ENCODE results near the gene TSPYL4. TPM values are rescaled to one million over a fixed set of nuclear protein-coding genes. Genes with fewer than 3 reads are reported as not detected.

Gene TSPYL4
- 3.9 and 4.1 TPM in 2 replicates for total RNA-seq

GRCh38 chr6:116253505-116254296 lies at the start of gene TSPYL4:
Gene TSPYL4 (minus strand): TSS chr6:116254075. CDS start chr6:116254008, 67 bp downstream.

DNA sequence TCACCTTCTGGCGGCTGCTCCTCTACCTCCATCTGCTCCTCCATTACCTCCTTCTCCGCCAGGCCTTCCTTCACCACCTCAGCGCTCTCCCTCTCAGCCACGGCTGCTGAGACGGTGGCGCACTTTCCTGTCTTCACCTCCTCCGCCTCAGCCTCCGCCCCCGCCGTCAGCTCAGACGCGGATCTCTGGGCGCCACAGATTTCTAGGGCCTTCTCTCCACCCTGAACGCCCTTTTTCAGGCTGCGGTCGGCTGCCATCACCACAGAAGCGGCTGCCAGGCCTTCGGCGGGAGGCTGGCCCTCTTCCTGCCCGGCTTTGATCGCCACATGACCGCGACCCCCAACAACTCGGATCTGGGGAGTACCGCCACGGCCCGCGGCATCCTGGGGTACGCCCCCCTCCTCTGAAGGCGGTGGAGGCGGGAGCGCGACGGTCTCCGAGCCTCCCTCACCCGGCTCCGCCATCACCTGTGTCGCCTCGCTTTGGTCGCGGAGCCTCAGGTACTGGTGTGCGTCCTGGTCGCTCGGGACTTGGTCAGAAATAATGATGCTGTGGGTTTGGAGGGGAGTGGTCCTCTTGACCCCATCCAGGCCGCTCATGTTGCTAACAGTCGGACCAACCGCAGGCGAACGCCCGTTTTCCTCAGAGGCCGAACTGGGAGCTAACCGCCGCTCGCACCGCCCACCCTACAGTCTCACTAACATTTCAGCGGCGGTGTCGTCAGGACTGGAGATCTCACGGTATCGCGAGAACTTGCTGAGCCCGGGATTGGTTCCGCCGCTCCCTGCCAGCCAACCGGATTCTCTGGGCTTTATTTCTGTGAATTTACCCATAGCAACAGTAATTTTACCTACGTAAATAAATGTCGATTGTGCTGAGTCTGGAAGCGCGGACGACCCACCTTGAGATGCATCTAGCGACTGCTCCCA lies 25.6 kb upstream of the TSPYL4 start, which contains the start of gene TSPYL1:
TSS of gene TSPYL1 (minus strand) at position 699 of the 929 bp plus-strand sequence. CDS start at position 599, 100 bp downstream.

Other genes with a start within 250 kb of the TSPYL4 start
- 2.1 and 2.3 TPM in 2 replicates for gene FRK, start 193.2 kb downstream of the TSPYL4 start, total RNA-seq
- gene NT5DC1, start 153.2 kb downstream of the TSPYL4 start, total RNA-seq: 11.7 and 23.4 TPM in 2 replicates
- 0.08 and 48.8 TPM in 2 replicates for gene COL10A1, start 127.9 kb downstream of the TSPYL4 start, total RNA-seq
- 82.8 and 87.4 TPM in 2 replicates for gene TSPYL1, start 25.9 kb upstream of the TSPYL4 start, total RNA-seq
- 98.5 and 150 TPM in 2 replicates for gene DSE, start 116.9 kb upstream of the TSPYL4 start, total RNA-seq
- 0.39 and 2.5 TPM in 2 replicates for gene CALHM6, start 207.3 kb upstream of the TSPYL4 start, total RNA-seq

Data from hair follicular keratinocyte (primary cell).